ENCODE data around the gene LRRC25.

GRCh38 chr19:18366021-18366435 lies 31.4 kb downstream of the LRRC25 start:
- no peak for TF ChIP-seq CTCF (IDR thresholded peaks at IDR 0.05)
- no peak for TF ChIP-seq POLR2A (IDR thresholded peaks at IDR 0.05)

All from body of pancreas (tissue), 4 donors.